GM18511 (cell line): ENCODE data around the gene PSMA5.

ENCODE experiments used
- ATAC-seq: cut with Tn5 transposase; IDR thresholded peaks from one replicate; pipeline ENCODE4 v1.9.1; 2021; ENCODE audit warnings: mild to moderate bottlenecking, moderate library complexity; ENCODE audit not compliant: unreplicated experiment

The PSMA5 gene

GRCh38 chr1:109370712-109371340 lies 55.4 kb downstream of the PSMA5 start:
- no peak for ATAC-seq

GRCh38 chr1:109369167-109369746 lies 57.0 kb downstream of the PSMA5 start:
- no peak for ATAC-seq

GRCh38 chr1:109368464-109368863 lies 57.8 kb downstream of the PSMA5 start:
- no peak for ATAC-seq

- no peak for ATAC-seq
Observed at GRCh38 chr1:109367626-109368025, 58.6 kb downstream of the PSMA5 start.

- ATAC-seq: no peak
Observed at GRCh38 chr1:109365642-109366204, 60.5 kb downstream of the PSMA5 start.

GRCh38 chr1:109361649-109362048 lies 64.6 kb downstream of the PSMA5 start:
- no peak for ATAC-seq

- ATAC-seq: no peak
Observed at GRCh38 chr1:109361069-109361468, 65.2 kb downstream of the PSMA5 start.

- no peak for ATAC-seq
Observed at GRCh38 chr1:109357616-109358015, 68.6 kb downstream of the PSMA5 start.

- ATAC-seq: no peak
Observed at GRCh38 chr1:109356915-109357314, 69.3 kb downstream of the PSMA5 start.

- no peak for ATAC-seq
Observed at GRCh38 chr1:109356505-109356904, 69.7 kb downstream of the PSMA5 start.

- ATAC-seq: no peak
Observed at GRCh38 chr1:109354929-109355328, 71.3 kb downstream of the PSMA5 start.

- no peak for ATAC-seq
Observed at GRCh38 chr1:109351457-109351856, 74.8 kb downstream of the PSMA5 start.

- ATAC-seq: no peak
Observed at GRCh38 chr1:109350655-109351054, 75.6 kb downstream of the PSMA5 start.

- ATAC-seq: no peak
Observed at GRCh38 chr1:109350182-109350581, 76.1 kb downstream of the PSMA5 start.
